Measurements from ENCODE around the gene TNNT1.
"Not testable (repeated sequence)": the region's sequence is repeated elsewhere in the genome, so short reads cannot be mapped to it uniquely, and the experiment has no call there.

TNNT1 gene

DNA sequence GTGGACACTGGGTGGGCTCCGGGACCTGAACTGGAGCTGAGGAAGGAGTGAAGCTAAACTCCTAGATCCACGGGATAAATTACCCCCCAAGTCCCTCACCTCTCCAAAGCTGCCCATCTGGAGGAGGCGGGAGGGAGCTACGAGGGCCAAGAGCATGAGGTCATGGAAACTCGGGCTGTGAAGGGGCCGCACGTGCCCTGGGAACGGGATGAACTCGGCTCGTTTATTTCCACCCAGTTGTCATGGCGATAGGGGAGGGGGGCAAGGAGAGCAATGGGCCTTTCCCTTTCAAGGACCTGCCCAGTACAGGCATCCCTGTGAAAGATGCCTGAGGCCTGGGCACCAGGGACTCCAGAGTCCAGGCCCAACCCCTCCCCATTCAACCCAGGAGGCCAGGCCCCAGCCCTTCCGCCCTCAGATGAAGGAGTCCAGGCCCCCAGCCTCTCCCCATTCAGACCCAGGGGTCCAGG is 35.4 kb downstream of the TNNT1 start:
- no peak for DNase-seq (ENCODE audit: extremely low spot score)
- ChIA-PET CTCF (interaction anchor here (1.5 kb wide), 1 partner anchor 20 kb away, joined by 4 read pairs; no protein-coding TSS in a partner anchor), POLR2A (interaction anchor here (0.9 kb wide), 1 partner anchor 29 kb away, joined by 3 read pairs; no protein-coding TSS in a partner anchor)
- no peak for TF ChIP-seq CTCF (IDR thresholded peaks at IDR 0.05; ENCODE audit: control extremely low read depth, extremely low read depth, low read depth, missing control alignments)

- CTCF ChIA-PET = interaction anchor here (1.5 kb wide), 1 partner anchor 20 kb away, joined by 4 read pairs; no protein-coding TSS in a partner anchor
- POLR2A ChIA-PET = interaction anchor here (0.9 kb wide), 1 partner anchor 28 kb away, joined by 3 read pairs; no protein-coding TSS in a partner anchor
- DNase-seq (ENCODE audit: extremely low spot score) = no peak
- TF ChIP-seq CTCF (IDR thresholded peaks at IDR 0.05; ENCODE audit: control extremely low read depth, extremely low read depth, low read depth, missing control alignments) = peak; percentile 20
Observed at GRCh38 chr19:55112777-55113569, 36.0 kb downstream of the TNNT1 start.

DNA sequence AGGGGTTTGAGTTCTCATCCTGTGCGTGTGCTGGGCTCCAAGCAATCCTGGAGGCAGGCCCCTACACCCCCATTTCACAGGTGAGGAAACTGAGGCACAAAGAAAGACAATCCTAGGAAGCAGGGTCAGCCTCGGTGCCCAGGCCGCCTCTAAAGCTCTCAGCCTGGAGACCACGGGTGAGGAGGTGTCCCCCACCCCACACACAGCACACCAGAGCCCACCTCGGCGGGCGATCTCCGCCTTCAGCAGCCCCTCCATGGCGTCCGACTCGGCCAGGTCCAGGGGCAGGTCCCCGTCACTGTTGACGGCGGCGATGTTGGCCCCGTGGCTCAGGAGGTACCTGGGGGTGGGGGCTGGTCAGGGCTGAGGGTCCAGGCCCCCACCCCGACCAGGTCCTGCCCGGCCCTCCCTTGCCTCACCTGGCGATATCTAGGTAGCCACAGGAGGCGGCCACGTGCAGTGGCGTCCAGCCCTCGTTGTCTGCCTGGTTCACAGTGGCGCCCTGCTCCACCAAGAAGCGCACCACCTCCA is 36.7 kb downstream of the TNNT1 start:
- ChIA-PET CTCF (interaction anchor here (1.5 kb wide), 2 partner anchors 21 to 23 kb away, joined by 4 to 10 read pairs; no protein-coding TSS in a partner anchor), POLR2A (no interaction called here)
- no peak for DNase-seq (ENCODE audit: extremely low spot score)
- no peak for TF ChIP-seq CTCF (IDR thresholded peaks at IDR 0.05; ENCODE audit: control extremely low read depth, extremely low read depth, low read depth, missing control alignments)

DNA sequence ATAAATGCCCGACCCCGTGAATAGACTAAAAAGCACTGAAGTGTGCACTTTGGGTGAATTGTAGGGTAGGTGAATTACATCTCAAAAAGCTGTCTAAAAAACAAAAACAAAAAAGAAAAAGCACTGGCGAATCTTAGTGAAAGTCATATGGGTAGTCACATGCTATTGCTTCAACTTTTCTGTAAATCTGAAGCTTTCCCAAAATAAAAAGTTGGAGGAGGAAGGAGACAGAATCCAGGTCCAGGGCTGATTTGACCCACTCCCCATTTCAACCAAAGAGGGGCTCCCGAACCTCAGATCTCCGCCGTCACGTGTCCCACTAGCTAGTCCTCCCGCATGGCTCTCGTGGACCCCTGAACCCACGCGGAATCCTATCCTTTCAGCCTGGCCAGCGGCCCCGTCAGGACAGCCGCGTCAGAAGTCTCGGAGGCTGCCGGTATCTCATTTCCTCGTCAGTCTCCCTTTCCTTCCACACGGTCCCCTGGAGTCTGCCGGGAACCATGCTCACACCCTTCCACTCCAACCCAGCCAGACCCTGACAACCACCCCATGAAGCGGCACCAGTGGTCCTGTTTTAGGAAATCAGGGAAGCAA is 37.7 kb downstream of the TNNT1 start:
- TF ChIP-seq CTCF (IDR thresholded peaks at IDR 0.05; ENCODE audit: control extremely low read depth, extremely low read depth, low read depth, missing control alignments) = no peak
- ChIA-PET POLR2A (interaction anchor here (0.6 kb wide), 1 partner anchor 93 kb away, joined by 6 read pairs; no protein-coding TSS in a partner anchor), CTCF (interaction anchor here (1.5 kb wide), 1 partner anchor 22 kb away, joined by 10 read pairs; no protein-coding TSS in a partner anchor)
- no peak for DNase-seq (ENCODE audit: extremely low spot score)

DNA sequence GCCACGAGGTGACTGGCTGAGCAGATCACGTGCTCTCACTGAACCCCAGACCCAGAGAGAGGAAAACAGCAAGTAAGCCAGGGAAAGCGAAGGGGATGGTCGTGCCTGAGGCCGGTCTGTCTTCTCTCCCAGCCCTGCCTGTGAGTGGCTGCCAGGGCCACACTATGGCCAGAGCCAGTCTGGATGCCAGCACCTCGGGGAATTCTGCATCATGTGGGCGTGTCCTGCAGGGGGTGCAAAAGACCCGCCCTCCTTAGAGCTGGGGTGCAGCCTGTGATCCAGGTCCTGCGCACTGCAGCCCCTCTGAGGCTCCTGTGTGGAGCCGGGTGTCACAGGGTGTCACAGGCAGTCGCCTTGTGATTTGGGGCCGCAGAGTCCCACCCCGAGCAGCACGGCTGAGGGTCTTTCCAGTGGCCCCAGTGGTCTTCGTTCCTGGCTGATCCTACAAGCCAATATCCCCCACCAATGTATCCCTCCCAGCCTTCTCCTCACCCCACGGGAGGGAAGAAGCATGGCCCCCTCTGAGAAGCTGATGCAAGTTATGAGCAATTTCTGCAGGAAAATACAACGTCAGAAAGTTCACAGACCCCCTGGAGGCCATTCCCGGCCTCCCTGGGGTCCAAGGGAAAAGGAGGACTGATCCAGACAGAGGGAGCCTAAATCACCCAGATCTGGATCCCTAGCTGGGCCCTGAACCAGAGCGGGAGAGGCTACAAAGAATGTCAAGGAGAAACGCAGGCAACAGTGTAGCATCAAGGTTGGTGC is 39.3 kb downstream of the TNNT1 start:
- TF ChIP-seq CTCF (IDR thresholded peaks at IDR 0.05; ENCODE audit: control extremely low read depth, extremely low read depth, low read depth, missing control alignments) = no peak
- no peak for DNase-seq (ENCODE audit: extremely low spot score)
- CTCF ChIA-PET = no interaction called here
- POLR2A ChIA-PET = no interaction called here

- CTCF ChIA-PET = interaction anchor here (1.2 to 3.6 kb wide), 3 partner anchors 9 to 152 kb away, joined by 3 to 25 read pairs (median 4); no protein-coding TSS in a partner anchor
- POLR2A ChIA-PET; DNase-seq (ENCODE audit: extremely low spot score): not testable (repeated sequence)
Observed at GRCh38 chr19:55107252-55107651, 41.8 kb downstream of the TNNT1 start.
